GM12872 (cell line): ENCODE results near the gene GMDS.

ENCODE experiments used
- TF ChIP-seq, protein P1 (sequence below): IDR thresholded peaks from 3 replicates; pipeline ENCODE4 v1.5.1; 2011; ENCODE audit warnings: low read depth, mild to moderate bottlenecking, low read length, moderate library complexity; ENCODE audit not compliant: insufficient read depth

GMDS gene

DNA sequence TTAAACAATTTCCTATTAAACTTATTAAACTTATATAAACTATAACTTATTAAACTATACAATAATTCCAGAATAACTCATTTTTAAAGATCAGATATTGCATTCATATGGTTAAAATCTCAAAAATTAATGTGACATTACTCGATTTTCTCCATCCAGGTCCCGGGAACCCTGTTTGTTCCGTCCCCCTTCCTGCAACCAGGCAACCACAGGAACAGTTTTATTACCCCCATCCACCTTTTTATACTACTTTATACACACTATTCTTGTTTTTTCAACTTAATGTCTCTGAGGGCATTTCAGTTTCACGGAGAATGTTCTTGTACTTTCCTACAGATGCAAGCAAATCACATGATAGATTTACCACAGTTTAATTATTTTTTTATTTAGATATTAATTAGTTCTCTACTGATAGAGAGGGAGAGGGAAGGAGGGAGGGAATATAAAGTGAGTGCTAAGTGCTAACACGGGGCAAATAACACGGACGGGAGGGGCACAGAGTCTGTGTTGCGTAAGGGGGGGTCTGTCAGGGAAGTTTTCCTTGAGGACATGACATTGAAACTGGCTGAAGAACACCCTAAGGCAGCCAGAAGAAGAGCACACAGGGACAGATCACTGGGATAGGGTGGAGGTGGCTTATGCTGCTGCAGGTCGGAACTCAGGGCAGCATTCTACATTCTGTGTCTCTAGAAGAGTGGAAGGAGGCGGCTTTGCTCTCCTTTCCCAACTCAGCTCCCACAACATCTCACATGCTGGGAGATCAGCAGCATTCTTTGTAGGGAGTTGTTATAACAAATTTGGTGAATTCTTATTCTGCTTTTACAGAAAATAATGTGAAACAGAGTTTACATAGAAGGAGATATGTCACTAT is 410.5 kb downstream of the GMDS start:
- TF ChIP-seq, protein P1, sequence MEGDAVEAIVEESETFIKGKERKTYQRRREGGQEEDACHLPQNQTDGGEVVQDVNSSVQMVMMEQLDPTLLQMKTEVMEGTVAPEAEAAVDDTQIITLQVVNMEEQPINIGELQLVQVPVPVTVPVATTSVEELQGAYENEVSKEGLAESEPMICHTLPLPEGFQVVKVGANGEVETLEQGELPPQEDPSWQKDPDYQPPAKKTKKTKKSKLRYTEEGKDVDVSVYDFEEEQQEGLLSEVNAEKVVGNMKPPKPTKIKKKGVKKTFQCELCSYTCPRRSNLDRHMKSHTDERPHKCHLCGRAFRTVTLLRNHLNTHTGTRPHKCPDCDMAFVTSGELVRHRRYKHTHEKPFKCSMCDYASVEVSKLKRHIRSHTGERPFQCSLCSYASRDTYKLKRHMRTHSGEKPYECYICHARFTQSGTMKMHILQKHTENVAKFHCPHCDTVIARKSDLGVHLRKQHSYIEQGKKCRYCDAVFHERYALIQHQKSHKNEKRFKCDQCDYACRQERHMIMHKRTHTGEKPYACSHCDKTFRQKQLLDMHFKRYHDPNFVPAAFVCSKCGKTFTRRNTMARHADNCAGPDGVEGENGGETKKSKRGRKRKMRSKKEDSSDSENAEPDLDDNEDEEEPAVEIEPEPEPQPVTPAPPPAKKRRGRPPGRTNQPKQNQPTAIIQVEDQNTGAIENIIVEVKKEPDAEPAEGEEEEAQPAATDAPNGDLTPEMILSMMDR = no peak

GRCh38 chr6:1834207-1834606 is 411.2 kb downstream of the GMDS start:
- TF ChIP-seq, protein P1 = no peak

GRCh38 chr6:1832844-1833787 is 412.3 kb downstream of the GMDS start:
- TF ChIP-seq, protein P1 = no peak

GRCh38 chr6:1832358-1832757 is 413.0 kb downstream of the GMDS start:
- TF ChIP-seq, protein P1 = no peak

DNA sequence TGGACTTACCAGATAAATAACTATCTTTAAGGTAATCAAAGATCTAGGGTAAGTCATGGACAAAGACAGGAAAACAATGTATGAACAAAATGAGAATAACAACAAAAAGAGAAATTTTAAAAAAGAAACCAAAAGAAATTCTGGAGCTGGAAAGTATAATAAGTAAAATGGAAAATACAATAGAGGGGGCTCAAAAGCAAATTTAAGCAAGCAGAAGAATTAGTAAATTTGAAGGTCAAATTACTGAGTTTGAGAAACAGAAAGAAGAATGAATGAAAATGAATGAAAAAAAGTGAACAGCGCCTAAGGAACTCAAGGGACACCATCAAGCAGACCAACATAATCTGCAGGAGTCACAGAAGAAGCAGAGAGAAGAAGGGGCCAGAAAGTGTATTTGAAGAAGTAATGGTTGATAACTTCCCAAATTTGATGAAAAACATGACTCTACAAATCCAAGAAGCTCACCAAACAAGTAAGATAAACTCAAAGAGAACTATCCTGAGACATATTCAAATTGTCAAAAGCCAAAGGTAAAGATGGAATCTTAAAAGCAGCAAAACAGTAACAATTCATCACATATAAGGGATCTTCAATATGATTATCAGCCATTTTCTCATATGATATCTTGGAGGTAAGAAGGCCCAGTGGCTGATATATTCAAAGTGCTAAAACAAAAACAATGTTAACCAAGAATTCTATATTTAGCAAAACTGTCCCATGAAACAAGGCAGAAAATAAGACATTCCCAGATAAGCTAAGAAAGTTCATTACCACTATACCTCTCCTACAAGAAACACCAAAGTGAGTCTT is 417.2 kb downstream of the GMDS start:
- TF ChIP-seq, protein P1 = no peak

- TF ChIP-seq, protein P1 = no peak
Measured at GRCh38 chr6:1825926-1826325, 419.5 kb downstream of the GMDS start.

- TF ChIP-seq, protein P1 = no peak
Measured at GRCh38 chr6:1825277-1825676, 420.1 kb downstream of the GMDS start.
